Suprapubic skin (tissue), 4 donors: ENCODE measurements around the gene CIITA. TPM values are rescaled to one million over a fixed set of nuclear protein-coding genes. Genes with fewer than 3 reads are reported as not detected.

Experiments used
- DNase-seq, 2 donors: peaks; one replicate each; pipeline ENCODE4 v3.0.0-alpha.2; 2019; ENCODE audit warnings: low spot score in 2 of 2
- H3K27ac ChIP-seq: fragments of 200-600 bp; sonication (generic); one replicate; pipeline ENCODE4 v1.5.1; 2019
- H3K27me3 ChIP-seq: fragments of 200-600 bp; sonication (generic); one replicate; pipeline ENCODE4 v1.5.1; 2019
- H3K36me3 ChIP-seq: fragments of 200-600 bp; sonication (generic); one replicate; pipeline ENCODE4 v1.5.1; 2019
- H3K4me1 ChIP-seq: fragments of 200-600 bp; sonication (generic); one replicate; pipeline ENCODE4 v1.5.1; 2019
- H3K4me3 ChIP-seq: fragments of 200-600 bp; sonication (generic); one replicate; pipeline ENCODE4 v1.5.1; 2019; ENCODE audit warnings: mild to moderate bottlenecking
- H3K9me3 ChIP-seq: fragments of 200-600 bp; sonication (generic); one replicate; pipeline ENCODE4 v1.5.1; 2019
- EP300 ChIP-seq: sonication (generic); formaldehyde crosslinking; IDR thresholded peaks from one replicate; pipeline ENCODE4 v1.6.1; 2017; ENCODE audit warnings: antibody characterized with exemption
- POLR2A ChIP-seq, 2 donors: fragments of 450-650 bp; IDR thresholded peaks; one replicate each; pipeline ENCODE4 v1.6.1; 2017; ENCODE audit warnings: antibody characterized with exemption in 2 of 2, mild to moderate bottlenecking in 2 of 2, moderate library complexity in 2 of 2
- POLR2AphosphoS5 ChIP-seq, 3 donors: sonication (generic); formaldehyde crosslinking; IDR thresholded peaks; one replicate each; pipeline ENCODE4 v1.6.1; 2017; ENCODE audit warnings: antibody characterized with exemption in 3 of 3
- WGBS: methylation state at CpG from one replicate; pipeline ENCODE4 v1.1.5; 2018; 5-methylcytosine and 5-hydroxymethylcytosine counted together
- total RNA-seq, 4 donors: library from RNA; depleted of rRNA; stranded (reverse); fragments of >200 nt; gene quantifications; one replicate each; pipeline ENCODE4 v1.1.0, GENCODE V29; 2016
- TF ChIP-seq, protein P1 (sequence below), 2 donors: fragments of 200-600 bp in 1 of 2; fragments of 450-650 bp in 1 of 2; sonication (generic) in 1 of 2; IDR thresholded peaks; one replicate each; pipeline ENCODE4 v1.5.1; 2016 to 2019; ENCODE audit warnings: antibody characterized with exemption in 2 of 2, mild to moderate bottlenecking in 1 of 2, moderate library complexity in 1 of 2

CIITA gene
- total RNA-seq, 4 donors from 2014 or later: 9.7 to 35.2 (median 18.5) TPM

DNA sequence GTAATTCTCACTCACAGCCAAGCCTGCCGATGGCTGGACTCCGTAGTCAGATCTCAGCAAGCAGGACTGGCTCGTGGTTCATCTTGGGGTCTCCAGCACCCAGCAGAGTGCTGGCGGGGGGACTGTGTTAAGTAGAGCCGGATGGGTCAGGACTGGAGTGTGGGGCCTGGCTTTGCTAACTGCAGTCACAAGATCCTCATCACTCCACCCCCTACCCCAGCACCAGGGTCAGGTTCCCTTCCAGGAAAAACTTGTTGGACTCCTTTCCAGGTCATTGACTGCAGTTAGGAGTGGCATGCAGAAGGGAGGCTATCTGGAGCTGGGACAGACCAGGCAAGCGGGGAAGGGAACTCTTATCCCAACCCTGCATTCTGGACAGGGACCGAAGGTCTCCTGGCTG is 6.0 kb downstream of the CIITA start:
- peaks cover 11% of the 10 kb centered on the region for H3K27me3 ChIP-seq
- no peak overlapping the region for H3K4me3 ChIP-seq
- no peak overlapping the region for H3K27ac ChIP-seq
- no peaks in the 10 kb centered on the region for H3K9me3 ChIP-seq
- H3K36me3 ChIP-seq: no peaks in the 10 kb centered on the region
- TF ChIP-seq, protein P1, sequence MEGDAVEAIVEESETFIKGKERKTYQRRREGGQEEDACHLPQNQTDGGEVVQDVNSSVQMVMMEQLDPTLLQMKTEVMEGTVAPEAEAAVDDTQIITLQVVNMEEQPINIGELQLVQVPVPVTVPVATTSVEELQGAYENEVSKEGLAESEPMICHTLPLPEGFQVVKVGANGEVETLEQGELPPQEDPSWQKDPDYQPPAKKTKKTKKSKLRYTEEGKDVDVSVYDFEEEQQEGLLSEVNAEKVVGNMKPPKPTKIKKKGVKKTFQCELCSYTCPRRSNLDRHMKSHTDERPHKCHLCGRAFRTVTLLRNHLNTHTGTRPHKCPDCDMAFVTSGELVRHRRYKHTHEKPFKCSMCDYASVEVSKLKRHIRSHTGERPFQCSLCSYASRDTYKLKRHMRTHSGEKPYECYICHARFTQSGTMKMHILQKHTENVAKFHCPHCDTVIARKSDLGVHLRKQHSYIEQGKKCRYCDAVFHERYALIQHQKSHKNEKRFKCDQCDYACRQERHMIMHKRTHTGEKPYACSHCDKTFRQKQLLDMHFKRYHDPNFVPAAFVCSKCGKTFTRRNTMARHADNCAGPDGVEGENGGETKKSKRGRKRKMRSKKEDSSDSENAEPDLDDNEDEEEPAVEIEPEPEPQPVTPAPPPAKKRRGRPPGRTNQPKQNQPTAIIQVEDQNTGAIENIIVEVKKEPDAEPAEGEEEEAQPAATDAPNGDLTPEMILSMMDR (IDR thresholded peaks at IDR 0.05): no peak
- TF ChIP-seq EP300: no peak
- no peak for TF ChIP-seq POLR2A (IDR thresholded peaks at IDR 0.05)
- no peak for TF ChIP-seq POLR2AphosphoS5 (IDR thresholded peaks at IDR 0.05)
- WGBS: 72% methylated on average over 7 of the region's 7 CpGs
- no peak for DNase-seq
- peaks cover 12% of the 10 kb centered on the region for H3K4me1 ChIP-seq

DNA sequence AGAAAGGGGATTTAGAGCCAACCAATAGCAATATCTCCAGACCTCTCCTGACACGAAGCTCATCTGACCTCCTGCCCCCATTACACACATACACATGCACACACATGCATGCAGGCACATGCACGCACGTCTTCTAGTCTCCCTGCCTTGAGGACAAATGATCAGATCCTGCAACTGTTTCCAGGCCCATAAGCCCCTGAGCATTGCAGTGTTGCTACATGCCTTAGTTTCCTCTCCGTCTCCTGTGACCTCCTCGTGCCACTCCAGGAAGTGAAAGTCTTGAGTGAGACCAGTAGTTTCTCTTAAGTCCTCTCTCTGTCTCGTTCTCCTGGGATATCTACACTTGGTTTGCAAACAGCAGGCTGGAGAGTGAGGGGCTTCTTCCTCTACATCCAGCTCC is 8.2 kb downstream of the CIITA start:
- TF ChIP-seq POLR2AphosphoS5 (IDR thresholded peaks at IDR 0.05): no peak
- no peak for TF ChIP-seq EP300
- TF ChIP-seq POLR2A (IDR thresholded peaks at IDR 0.05): no peak
- TF ChIP-seq, protein P1 (IDR thresholded peaks at IDR 0.05): no peak
- no peak overlapping the region for H3K27ac ChIP-seq
- peaks cover 5% of the 10 kb centered on the region for H3K4me1 ChIP-seq

GRCh38 chr16:10888320-10888937 is 11.4 kb downstream of the CIITA start:
- H3K27ac ChIP-seq: no peak overlapping the region
- H3K4me3 ChIP-seq: no peak overlapping the region
- no peaks in the 10 kb centered on the region for H3K36me3 ChIP-seq
- H3K27me3 ChIP-seq: no peaks in the 10 kb centered on the region
- TF ChIP-seq POLR2A (IDR thresholded peaks at IDR 0.05): no peak
- TF ChIP-seq POLR2AphosphoS5 (IDR thresholded peaks at IDR 0.05): no peak
- TF ChIP-seq EP300: no peak
- TF ChIP-seq, protein P1 (IDR thresholded peaks at IDR 0.05): no peak
- 50% methylated on average over 10 of the region's 10 CpGs for WGBS
- peaks cover 5% of the 10 kb centered on the region for H3K4me1 ChIP-seq
- no peaks in the 10 kb centered on the region for H3K9me3 ChIP-seq
- no peak for DNase-seq

More for the DNA sequence above, 8.2 kb downstream of the CIITA start:
- DNase-seq: no peak
- peaks cover 2% of the 10 kb centered on the region for H3K27me3 ChIP-seq
- H3K9me3 ChIP-seq: no peaks in the 10 kb centered on the region
- 38% methylated on average over 6 of the region's 6 CpGs for WGBS
- H3K4me3 ChIP-seq: no peak overlapping the region
- H3K36me3 ChIP-seq: no peaks in the 10 kb centered on the region

DNA sequence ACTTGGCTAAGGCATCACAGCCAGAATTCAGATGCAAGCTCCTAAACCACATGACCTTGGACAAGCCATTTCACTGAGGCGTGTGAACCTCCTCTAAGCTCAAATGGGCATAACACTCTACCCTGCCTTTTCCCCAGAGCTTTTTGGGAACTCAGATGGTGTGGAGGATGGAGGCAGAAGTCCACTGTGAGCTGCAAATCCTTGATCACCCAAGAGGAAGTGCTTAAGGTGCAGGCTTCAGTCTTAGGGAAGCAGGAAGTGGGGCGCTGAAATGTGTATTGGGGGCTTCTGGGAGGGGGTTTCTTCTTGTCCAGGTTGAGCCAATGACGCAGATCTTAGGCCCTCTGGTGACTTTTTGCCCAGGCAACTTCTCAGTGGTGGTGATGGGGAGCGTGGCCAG is 12.9 kb downstream of the CIITA start:
- no peaks in the 10 kb centered on the region for H3K27me3 ChIP-seq
- H3K4me1 ChIP-seq: peaks cover 5% of the 10 kb centered on the region
- 82% methylated on average over 4 of the region's 4 CpGs for WGBS

GRCh38 chr16:10892782-10893318 is 15.8 kb downstream of the CIITA start:
- H3K27me3 ChIP-seq: no peaks in the 10 kb centered on the region
- no peaks in the 10 kb centered on the region for H3K36me3 ChIP-seq
- no peak overlapping the region for H3K27ac ChIP-seq
- H3K4me3 ChIP-seq: no peak overlapping the region
- no peak for TF ChIP-seq POLR2AphosphoS5 (IDR thresholded peaks at IDR 0.05)
- TF ChIP-seq, protein P1 (IDR thresholded peaks at IDR 0.05): no peak
- DNase-seq: no peak
- WGBS: 87% methylated on average over 5 of the region's 5 CpGs
- H3K9me3 ChIP-seq: no peaks in the 10 kb centered on the region
- H3K4me1 ChIP-seq: peaks cover 5% of the 10 kb centered on the region

More for the DNA sequence above, 12.9 kb downstream of the CIITA start:
- H3K4me3 ChIP-seq: no peak overlapping the region
- TF ChIP-seq POLR2A (IDR thresholded peaks at IDR 0.05) (no peak), EP300 (no peak), POLR2AphosphoS5 (IDR thresholded peaks at IDR 0.05) (no peak)
- TF ChIP-seq, protein P1 (IDR thresholded peaks at IDR 0.05): no peak
- H3K9me3 ChIP-seq: no peaks in the 10 kb centered on the region
- no peak overlapping the region for H3K27ac ChIP-seq
- no peaks in the 10 kb centered on the region for H3K36me3 ChIP-seq
- DNase-seq: no peak
